HFF-Myc (cell line): ENCODE measurements around the gene HNF1B.
"Not testable (repeated sequence)": the region's sequence is repeated elsewhere in the genome, so short reads cannot be mapped to it uniquely, and the experiment has no call there.

Experiments
- DNase-seq: peaks from one replicate; pipeline ENCODE4 v3.0.0-alpha.2; 2011; ENCODE audit warnings: low read depth; ENCODE audit errors: extremely low read depth
- H3K4me3 ChIP-seq: replicated peaks from 2 replicates; pipeline ENCODE4 v1.5.1; 2011; ENCODE audit warnings: low read depth, mild to moderate bottlenecking, control low read depth, low read length
- CTCF ChIP-seq: IDR thresholded peaks from 2 replicates; pipeline ENCODE4 v1.5.1; 2012; ENCODE audit warnings: mild to moderate bottlenecking, low read depth, low read length, control low read depth; ENCODE audit errors: missing control alignments

HNF1B gene

GRCh38 chr17:37695726-37696125 lies 49.1 kb downstream of the HNF1B start:
- no peak for TF ChIP-seq CTCF
- DNase-seq: no peak
- no peak overlapping the region for H3K4me3 ChIP-seq

DNA sequence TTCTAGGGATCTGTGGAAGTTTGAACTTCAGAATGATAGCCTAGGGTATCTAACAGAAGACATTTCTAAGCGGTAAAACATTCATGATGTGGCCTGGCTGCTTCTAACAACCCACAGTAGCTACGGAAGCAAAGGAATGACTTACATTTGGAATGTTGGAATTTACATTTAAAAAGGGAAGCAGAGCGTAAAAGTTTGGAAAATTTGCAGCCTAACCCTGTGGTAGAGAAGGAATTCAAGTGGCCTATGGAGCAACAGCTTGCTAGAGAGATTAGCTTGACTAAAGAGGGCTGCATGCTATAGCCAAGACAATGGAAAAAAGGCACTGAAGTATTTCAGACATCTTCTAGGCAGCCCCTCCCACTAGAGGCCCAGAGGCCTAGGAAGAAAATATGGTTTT lies 50.1 kb downstream of the HNF1B start:
- H3K4me3 ChIP-seq: no peak overlapping the region
- no peak for TF ChIP-seq CTCF
- DNase-seq: no peak

DNA sequence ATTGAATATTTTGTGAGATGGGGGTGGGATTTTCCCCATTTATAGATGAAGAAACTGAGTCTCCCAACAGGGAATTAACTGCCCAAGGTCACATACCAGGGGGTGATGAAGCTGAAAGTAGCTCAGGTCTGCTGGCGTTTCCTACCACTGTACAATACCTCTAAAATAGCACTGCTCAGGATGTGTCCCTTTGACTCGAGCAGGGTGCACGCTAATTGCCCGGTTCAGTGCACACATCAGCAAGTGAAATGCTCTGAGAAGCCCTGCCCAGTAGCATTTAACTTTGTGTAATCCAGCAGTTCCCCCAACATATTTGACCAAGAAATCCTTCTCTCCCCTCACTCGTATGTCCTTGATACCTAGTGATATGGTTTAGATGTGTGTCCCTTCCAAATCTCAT lies 51.5 kb downstream of the HNF1B start:
- no peak for TF ChIP-seq CTCF
- no peak overlapping the region for H3K4me3 ChIP-seq

GRCh38 chr17:37691807-37692206 lies 53.1 kb downstream of the HNF1B start:
- TF ChIP-seq CTCF: no peak
- no peak overlapping the region for H3K4me3 ChIP-seq
- DNase-seq: no peak

More for the DNA sequence above, 51.5 kb downstream of the HNF1B start:
- no peak for DNase-seq

DNA sequence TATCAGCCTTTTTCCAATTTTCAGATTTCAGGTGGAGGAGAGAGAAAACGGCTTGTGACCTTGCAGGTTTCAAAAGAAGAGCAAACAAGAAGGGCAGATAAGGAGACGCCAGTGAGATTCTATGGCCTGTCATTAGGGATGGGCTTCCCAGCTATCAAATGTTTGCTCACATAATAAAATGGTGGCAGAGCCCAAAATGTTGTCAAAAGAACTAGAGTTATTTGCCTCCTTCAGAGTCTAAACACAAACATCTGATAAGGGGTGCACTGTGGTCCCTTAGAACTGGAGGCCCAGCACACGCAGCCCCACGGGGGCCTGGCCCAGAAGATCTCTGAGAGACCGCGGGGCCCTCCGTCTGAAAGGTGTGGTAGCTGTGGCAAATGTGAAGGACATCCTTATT lies 55.5 kb downstream of the HNF1B start:
- no peak for DNase-seq
- no peak for TF ChIP-seq CTCF
- no peak overlapping the region for H3K4me3 ChIP-seq

DNA sequence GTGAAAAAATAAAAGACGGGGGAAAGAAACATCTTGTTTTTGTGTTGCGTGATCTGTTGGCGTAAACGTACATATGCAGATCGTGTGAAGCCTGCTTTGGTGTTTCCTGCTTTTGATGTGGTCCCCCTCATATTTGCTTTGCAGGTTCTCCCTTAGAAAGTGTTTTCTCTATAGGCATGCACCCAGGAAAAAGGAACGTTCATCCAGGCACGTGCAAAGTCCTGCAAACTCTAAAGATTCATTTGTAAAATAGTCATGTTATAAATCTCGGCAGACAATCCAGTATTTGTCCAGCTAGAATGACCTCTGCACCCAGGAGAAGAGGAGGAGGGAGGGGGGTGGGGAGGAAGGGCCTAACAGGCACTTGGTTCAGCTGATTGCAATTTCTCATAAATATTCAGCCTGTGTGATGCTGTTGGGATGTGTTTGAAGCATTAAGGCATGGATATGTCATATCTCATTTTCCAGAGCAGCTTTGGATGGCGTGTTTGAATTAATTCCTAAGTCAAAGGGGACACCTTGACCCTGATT lies 61.3 kb downstream of the HNF1B start:
- no peak overlapping the region for H3K4me3 ChIP-seq
- no peak for TF ChIP-seq CTCF
- no peak for DNase-seq

DNA sequence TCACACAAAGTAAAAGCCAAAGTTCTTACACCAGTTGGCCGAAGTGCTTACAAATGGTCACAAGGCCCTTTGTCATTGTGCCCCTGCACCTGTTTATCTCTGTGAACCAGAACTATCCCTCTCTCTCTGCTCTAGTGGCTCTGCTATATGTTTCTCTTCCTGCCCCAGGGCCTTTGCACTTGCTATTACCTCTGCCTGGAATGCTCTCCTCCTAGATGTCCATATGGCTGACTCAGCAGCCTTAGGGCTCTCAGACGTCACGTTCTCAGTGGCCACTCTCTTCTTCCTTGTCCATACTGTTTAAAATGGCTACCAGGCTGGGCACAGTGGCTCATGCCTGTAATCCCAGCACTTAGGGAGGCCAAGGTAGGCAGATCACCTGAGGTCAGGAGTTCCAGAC lies 62.9 kb downstream of the HNF1B start:
- no peak for DNase-seq
- TF ChIP-seq CTCF: no peak

GRCh38 chr17:37679995-37680394 lies 64.9 kb downstream of the HNF1B start:
- DNase-seq, H3K4me3 ChIP-seq: not testable (repeated sequence)

More for the DNA sequence above, 62.9 kb downstream of the HNF1B start:
- H3K4me3 ChIP-seq: no peak overlapping the region
